ENCODE measurements around the gene RIF1. TPM values are rescaled to one million over a fixed set of nuclear protein-coding genes. Genes with fewer than 3 reads are reported as not detected.
A peak's percentile ranks its signal among the peaks of the same experiment; 100 is the strongest.

Gene RIF1
- total RNA-seq, 2 experiments from 2014 or later = 53.0 TPM

GRCh38 chr2:151437630-151438029 is 27.9 kb downstream of the RIF1 start:
- Mint-ChIP-seq H3K27ac (no peak overlapping the region), H3K9me3 (no peaks in the 10 kb centered on the region), H3K4me1 (ENCODE audit: low read depth) (peaks cover 2% of the 10 kb centered on the region), H3K4me3 (no peak overlapping the region), H3K36me3 (ENCODE audit: low read depth) (peaks cover 41% of the 10 kb centered on the region), H3K27me3 (ENCODE audit: low read depth) (no peaks in the 10 kb centered on the region)
- CTCF ChIA-PET = interaction anchor here (0.7 to 1.7 kb wide), 11 partner anchors 8 to 1239 kb away, joined by 3 to 9 read pairs (median 4); no protein-coding TSS in a partner anchor
- intact Hi-C loops (cut with micrococcal nuclease) = loop anchor here (5.0 kb wide), 1 partner anchor 1840 kb away; no protein-coding TSS in a partner anchor
- no peak for DNase-seq

- CTCF ChIA-PET = interaction anchor here (0.6 to 1.6 kb wide), 8 partner anchors 10 to 118 kb away, joined by 3 to 5 read pairs (median 4); no protein-coding TSS in a partner anchor
- H3K27ac Mint-ChIP-seq = no peak overlapping the region
- DNase-seq = no peak
- H3K27me3 Mint-ChIP-seq (ENCODE audit: low read depth) = no peaks in the 10 kb centered on the region
- intact Hi-C loops (cut with micrococcal nuclease) = loop anchor here (5.0 kb wide), 1 partner anchor 1841 kb away; no protein-coding TSS in a partner anchor
- peaks cover 2% of the 10 kb centered on the region for H3K4me1 Mint-ChIP-seq (ENCODE audit: low read depth)
- no peaks in the 10 kb centered on the region for H3K9me3 Mint-ChIP-seq
- H3K36me3 Mint-ChIP-seq (ENCODE audit: low read depth) = peaks cover 39% of the 10 kb centered on the region
- H3K4me3 Mint-ChIP-seq = no peak overlapping the region
Observed at GRCh38 chr2:151438506-151438905, 28.8 kb downstream of the RIF1 start.

GRCh38 chr2:151439127-151439526 is 29.4 kb downstream of the RIF1 start:
- CTCF ChIA-PET = interaction anchor here (0.8 to 1.6 kb wide), 5 partner anchors 9 to 31 kb away, joined by 3 to 5 read pairs (median 4); no protein-coding TSS in a partner anchor
- DNase-seq = no peak

GRCh38 chr2:151459358-151459757 is 49.7 kb downstream of the RIF1 start:
- intact Hi-C loops (cut with micrococcal nuclease) = loop anchor here (5.0 kb wide), 1 partner anchor 37 kb away; no protein-coding TSS in a partner anchor
- Mint-ChIP-seq H3K27ac (no peak overlapping the region), H3K9me3 (no peaks in the 10 kb centered on the region), H3K4me1 (ENCODE audit: low read depth) (no peaks in the 10 kb centered on the region), H3K36me3 (ENCODE audit: low read depth) (peaks cover 52% of the 10 kb centered on the region), H3K4me3 (no peak overlapping the region), H3K27me3 (ENCODE audit: low read depth) (no peaks in the 10 kb centered on the region)
- CTCF ChIA-PET = interaction anchor here (0.8 to 1.1 kb wide), 2 partner anchors 9 to 21 kb away, joined by 3 to 4 read pairs; no protein-coding TSS in a partner anchor
- DNase-seq = no peak

More at GRCh38 chr2:151439127-151439526, 29.4 kb downstream of the RIF1 start:
- Mint-ChIP-seq H3K4me3 (no peak overlapping the region), H3K36me3 (ENCODE audit: low read depth) (peaks cover 44% of the 10 kb centered on the region), H3K27me3 (ENCODE audit: low read depth) (no peaks in the 10 kb centered on the region), H3K27ac (no peak overlapping the region), H3K9me3 (no peaks in the 10 kb centered on the region), H3K4me1 (ENCODE audit: low read depth) (peaks cover 2% of the 10 kb centered on the region)
- intact Hi-C loops (cut with micrococcal nuclease) = loop anchor here (5.0 kb wide), 1 partner anchor 1842 kb away; no protein-coding TSS in a partner anchor

GRCh38 chr2:151465771-151466170 is 56.1 kb downstream of the RIF1 start:
- H3K27me3 Mint-ChIP-seq (ENCODE audit: low read depth) = no peaks in the 10 kb centered on the region
- no peak overlapping the region for H3K4me3 Mint-ChIP-seq
- peaks cover 85% of the 10 kb centered on the region for H3K36me3 Mint-ChIP-seq (ENCODE audit: low read depth)
- no peak overlapping the region for H3K27ac Mint-ChIP-seq
- DNase-seq = no peak
- CTCF ChIA-PET = no interaction called here
- H3K9me3 Mint-ChIP-seq = no peaks in the 10 kb centered on the region
- intact Hi-C loops (cut with micrococcal nuclease) = no loop called here
- H3K4me1 Mint-ChIP-seq (ENCODE audit: low read depth) = peaks cover 2% of the 10 kb centered on the region

GRCh38 chr2:151470556-151470955 is 60.9 kb downstream of the RIF1 start:
- Mint-ChIP-seq H3K27me3 (ENCODE audit: low read depth) (no peaks in the 10 kb centered on the region), H3K36me3 (ENCODE audit: low read depth) (peaks cover 73% of the 10 kb centered on the region), H3K27ac (no peak overlapping the region), H3K4me1 (ENCODE audit: low read depth) (peaks cover 7% of the 10 kb centered on the region), H3K4me3 (no peak overlapping the region), H3K9me3 (peaks cover 2% of the 10 kb centered on the region)
- DNase-seq = no peak
- CTCF ChIA-PET = interaction anchor here (1.0 to 1.6 kb wide), 2 partner anchors 10 to 32 kb away, joined by 3 to 5 read pairs; no protein-coding TSS in a partner anchor
- intact Hi-C loops (cut with micrococcal nuclease) = no loop called here

GRCh38 chr2:151472966-151473365 is 63.3 kb downstream of the RIF1 start:
- Mint-ChIP-seq H3K27me3 (ENCODE audit: low read depth) (no peaks in the 10 kb centered on the region), H3K9me3 (peaks cover 2% of the 10 kb centered on the region), H3K27ac (no peak overlapping the region), H3K36me3 (ENCODE audit: low read depth) (peaks cover 60% of the 10 kb centered on the region), H3K4me3 (no peak overlapping the region), H3K4me1 (ENCODE audit: low read depth) (peaks cover 7% of the 10 kb centered on the region)
- CTCF ChIA-PET = no interaction called here
- intact Hi-C loops (cut with micrococcal nuclease) = no loop called here
- no peak for DNase-seq

- intact Hi-C loops (cut with micrococcal nuclease) = loop anchor here (5.0 kb wide), 1 partner anchor 33 kb away; no protein-coding TSS in a partner anchor
- peaks cover 2% of the 10 kb centered on the region for H3K9me3 Mint-ChIP-seq
- H3K27me3 Mint-ChIP-seq (ENCODE audit: low read depth) = no peaks in the 10 kb centered on the region
- no peak overlapping the region for H3K27ac Mint-ChIP-seq
- CTCF ChIA-PET = no interaction called here
- peaks cover 7% of the 10 kb centered on the region for H3K4me1 Mint-ChIP-seq (ENCODE audit: low read depth)
- H3K4me3 Mint-ChIP-seq = no peak overlapping the region
- DNase-seq = no peak
- peaks cover 55% of the 10 kb centered on the region for H3K36me3 Mint-ChIP-seq (ENCODE audit: low read depth)
Observed at GRCh38 chr2:151475071-151475470, 65.4 kb downstream of the RIF1 start.

GRCh38 chr2:151476287-151476686 is 66.6 kb downstream of the RIF1 start:
- peaks cover 4% of the 10 kb centered on the region for H3K9me3 Mint-ChIP-seq
- no peak overlapping the region for H3K4me3 Mint-ChIP-seq
- DNase-seq = no peak
- intact Hi-C loops (cut with micrococcal nuclease) = loop anchor here (5.0 kb wide), 1 partner anchor 34 kb away; no protein-coding TSS in a partner anchor
- peaks cover 52% of the 10 kb centered on the region for H3K36me3 Mint-ChIP-seq (ENCODE audit: low read depth)
- CTCF ChIA-PET = no interaction called here
- H3K4me1 Mint-ChIP-seq (ENCODE audit: low read depth) = peaks cover 11% of the 10 kb centered on the region
- H3K27me3 Mint-ChIP-seq (ENCODE audit: low read depth) = no peaks in the 10 kb centered on the region
- no peak overlapping the region for H3K27ac Mint-ChIP-seq

GRCh38 chr2:151478011-151478410 is 68.3 kb downstream of the RIF1 start:
- intact Hi-C loops (cut with micrococcal nuclease) = loop anchor here (5.0 kb wide), 1 partner anchor 36 kb away; no protein-coding TSS in a partner anchor
- peaks cover 18% of the 10 kb centered on the region for H3K4me1 Mint-ChIP-seq (ENCODE audit: low read depth)
- peaks cover 54% of the 10 kb centered on the region for H3K36me3 Mint-ChIP-seq (ENCODE audit: low read depth)
- CTCF ChIA-PET = no interaction called here
- H3K9me3 Mint-ChIP-seq = peaks cover 9% of the 10 kb centered on the region
- H3K4me3 Mint-ChIP-seq = no peak overlapping the region
- H3K27me3 Mint-ChIP-seq (ENCODE audit: low read depth) = no peaks in the 10 kb centered on the region
- no peak overlapping the region for H3K27ac Mint-ChIP-seq
- no peak for DNase-seq

- intact Hi-C loops (cut with micrococcal nuclease) = loop anchor here (2.0 to 10.0 kb wide), 4 partner anchors 156 to 1093 kb away; partner anchors contain the start of gene ARL5A
- H3K4me3 Mint-ChIP-seq = no peak overlapping the region
- H3K4me1 Mint-ChIP-seq (ENCODE audit: low read depth) = peaks cover 31% of the 10 kb centered on the region
- no peaks in the 10 kb centered on the region for H3K27me3 Mint-ChIP-seq (ENCODE audit: low read depth)
- H3K36me3 Mint-ChIP-seq (ENCODE audit: low read depth) = peaks cover 69% of the 10 kb centered on the region
- peak overlapping the region; percentile 58 for H3K27ac Mint-ChIP-seq
- H3K9me3 Mint-ChIP-seq = peaks cover 21% of the 10 kb centered on the region
- peak; percentile 57 for DNase-seq
- CTCF ChIA-PET = no interaction called here
Observed at GRCh38 chr2:151481744-151482143, 72.0 kb downstream of the RIF1 start.

- H3K36me3 Mint-ChIP-seq (ENCODE audit: low read depth) = peaks cover 72% of the 10 kb centered on the region
- CTCF ChIA-PET = no interaction called here
- no peak for DNase-seq
- no peak overlapping the region for H3K4me3 Mint-ChIP-seq
- H3K27ac Mint-ChIP-seq = peak overlapping the region; percentile 58
- intact Hi-C loops (cut with micrococcal nuclease) = loop anchor here (5.0 to 10.0 kb wide), 3 partner anchors 155 to 1093 kb away; partner anchors contain the start of gene ARL5A
- peaks cover 21% of the 10 kb centered on the region for H3K9me3 Mint-ChIP-seq
- peaks cover 31% of the 10 kb centered on the region for H3K4me1 Mint-ChIP-seq (ENCODE audit: low read depth)
- no peaks in the 10 kb centered on the region for H3K27me3 Mint-ChIP-seq (ENCODE audit: low read depth)
Observed at GRCh38 chr2:151482171-151482725, 72.5 kb downstream of the RIF1 start.
